HepG2 (cell line): ENCODE data around the gene PIEZO1. TPM values are rescaled to one million over a fixed set of nuclear protein-coding genes. Genes with fewer than 3 reads are reported as not detected.

Experiments
- ADNP ChIP-seq: sonication (generic); formaldehyde crosslinking; IDR thresholded peaks from 2 replicates; pipeline ENCODE4 v1.4.0; 2020; ENCODE audit warnings: missing genetic modification reagents
- AGO1 ChIP-seq: fragments of 200-400 bp; formaldehyde crosslinking; IDR thresholded peaks from 2 replicates; pipeline ENCODE4 v1.6.1; 2017; ENCODE audit warnings: mild to moderate bottlenecking, low read depth, low read length, moderate library complexity; ENCODE audit not compliant: poor library complexity, severe bottlenecking
- ELF1 ChIP-seq: sonication (generic); formaldehyde crosslinking; IDR thresholded peaks from 2 replicates; pipeline ENCODE4 v1.4.0; 2020; ENCODE audit warnings: missing genetic modification reagents
- HNRNPK ChIP-seq: fragments of 200-400 bp; formaldehyde crosslinking; IDR thresholded peaks from 2 replicates; pipeline ENCODE4 v1.6.1; 2018; ENCODE audit warnings: low read length, low read depth, moderate library complexity, mild to moderate bottlenecking; ENCODE audit not compliant: poor library complexity, severe bottlenecking
- POLR2G ChIP-seq: fragments of 200-400 bp; formaldehyde crosslinking; IDR thresholded peaks from 2 replicates; pipeline ENCODE4 v1.6.1; 2018; ENCODE audit warnings: mild to moderate bottlenecking, low read depth, low read length, moderate library complexity
- RCOR2 ChIP-seq: IDR thresholded peaks from 2 replicates; pipeline ENCODE4 v1.6.1; 2016; ENCODE audit warnings: missing biosample characterization, missing genetic modification reagents
- RORA ChIP-seq: sonication (generic); formaldehyde crosslinking; IDR thresholded peaks from 2 replicates; pipeline ENCODE4 v1.5.0; 2020; ENCODE audit warnings: mild to moderate bottlenecking, missing genetic modification reagents, moderate library complexity
- ZNF768 ChIP-seq: sonication (generic); formaldehyde crosslinking; IDR thresholded peaks from 2 replicates; pipeline ENCODE4 v1.4.0; 2020; ENCODE audit warnings: missing genetic modification reagents
- ZSCAN22 ChIP-seq: sonication (generic); formaldehyde crosslinking; IDR thresholded peaks from 2 replicates; pipeline ENCODE4 v1.4.0; 2020; ENCODE audit warnings: mild to moderate bottlenecking, missing genetic modification reagents
- polyA plus RNA-seq, 8 experiments: library from polyadenylated mRNA; depleted of rRNA in 3 of 8; stranded (reverse) in 7 of 8; unstranded in 1 of 8; fragments of >200 nt; fragmentation: Illumina TruSeq in 4 of 8; extraction: Trizol in 4 of 8; gene quantifications; 2 replicates each; pipeline versions ENCODE4 v1.2.1 to v1.2.3, GENCODE V29; 2011 to 2016; ENCODE audit warnings: low read depth in 4 of 8, missing spikeins in 1 of 8, mixed read lengths in 1 of 8; ENCODE audit not compliant: insufficient read depth in 1 of 8
- total RNA-seq, 5 experiments: library from RNA; depleted of rRNA; stranded (reverse); fragments of >200 nt; fragmentation: Illumina TruSeq; extraction: Trizol; gene quantifications; 2 replicates each; pipeline ENCODE4 v1.2.3, GENCODE V29; 2016; ENCODE audit warnings: low read depth in 1 of 5
- TF ChIP-seq, protein P1 (sequence below): sonication (generic); formaldehyde crosslinking; IDR thresholded peaks from 2 replicates; pipeline ENCODE4 v1.4.0; 2020; ENCODE audit warnings: mild to moderate bottlenecking, missing genetic modification reagents
- TF ChIP-seq, protein P2 (sequence below): sonication (generic); formaldehyde crosslinking; IDR thresholded peaks from 2 replicates; pipeline ENCODE4 v1.5.0; 2020; ENCODE audit warnings: mild to moderate bottlenecking, missing genetic modification reagents
- TF ChIP-seq, protein P3 (sequence below): sonication (generic); formaldehyde crosslinking; IDR thresholded peaks from 2 replicates; pipeline ENCODE4 v1.4.0; 2020; ENCODE audit warnings: missing genetic modification reagents
- TF ChIP-seq, protein P4 (sequence below): sonication (generic); formaldehyde crosslinking; IDR thresholded peaks from 2 replicates; pipeline ENCODE4 v1.9.0; 2022; ENCODE audit warnings: low read depth, missing genetic modification reagents

PIEZO1 gene
- total and polyA plus RNA-seq, 2 of the 13 experiments (the other 11 are each of a cell fraction or from before 2014, with no cell fraction given): 67.9 to 85.0 TPM

DNA sequence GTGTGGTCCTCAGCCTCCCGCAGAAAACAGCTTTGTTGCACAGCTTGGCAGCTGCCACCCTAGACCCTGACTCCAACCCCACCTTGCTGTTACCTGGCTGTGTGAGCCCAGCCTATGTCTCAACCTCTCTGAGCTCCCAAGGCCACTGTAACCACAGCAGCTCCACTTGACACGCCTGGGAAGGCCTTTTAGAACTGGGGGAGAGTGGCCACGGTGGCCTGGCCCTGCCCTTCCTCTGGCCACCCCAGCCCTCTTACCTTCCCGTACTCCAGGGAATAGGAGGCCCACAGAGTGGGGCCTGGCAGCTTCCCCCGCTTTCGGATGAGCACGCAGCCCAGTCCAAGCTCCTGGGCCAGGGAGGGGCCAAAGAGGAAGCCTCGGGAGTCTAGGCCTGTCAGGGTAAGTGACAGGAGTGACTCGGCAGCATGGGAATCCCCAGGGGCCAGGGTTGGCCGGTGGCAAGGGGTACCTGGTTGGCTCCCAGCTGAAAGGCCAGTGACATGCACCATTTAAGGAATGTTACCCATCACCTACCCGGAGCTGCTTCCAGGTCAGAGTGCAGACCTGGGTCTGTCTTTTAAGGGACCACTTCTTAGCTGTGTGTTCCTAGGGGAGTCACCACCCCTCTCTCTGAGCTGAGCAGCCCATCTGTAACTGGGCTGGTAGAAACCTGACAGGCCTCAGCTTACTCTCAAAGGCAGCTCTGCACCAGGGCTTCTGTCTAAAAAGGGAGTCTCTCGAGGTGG, 25.3 kb upstream of the PIEZO1 start (continued):
- TF ChIP-seq, protein P1, sequence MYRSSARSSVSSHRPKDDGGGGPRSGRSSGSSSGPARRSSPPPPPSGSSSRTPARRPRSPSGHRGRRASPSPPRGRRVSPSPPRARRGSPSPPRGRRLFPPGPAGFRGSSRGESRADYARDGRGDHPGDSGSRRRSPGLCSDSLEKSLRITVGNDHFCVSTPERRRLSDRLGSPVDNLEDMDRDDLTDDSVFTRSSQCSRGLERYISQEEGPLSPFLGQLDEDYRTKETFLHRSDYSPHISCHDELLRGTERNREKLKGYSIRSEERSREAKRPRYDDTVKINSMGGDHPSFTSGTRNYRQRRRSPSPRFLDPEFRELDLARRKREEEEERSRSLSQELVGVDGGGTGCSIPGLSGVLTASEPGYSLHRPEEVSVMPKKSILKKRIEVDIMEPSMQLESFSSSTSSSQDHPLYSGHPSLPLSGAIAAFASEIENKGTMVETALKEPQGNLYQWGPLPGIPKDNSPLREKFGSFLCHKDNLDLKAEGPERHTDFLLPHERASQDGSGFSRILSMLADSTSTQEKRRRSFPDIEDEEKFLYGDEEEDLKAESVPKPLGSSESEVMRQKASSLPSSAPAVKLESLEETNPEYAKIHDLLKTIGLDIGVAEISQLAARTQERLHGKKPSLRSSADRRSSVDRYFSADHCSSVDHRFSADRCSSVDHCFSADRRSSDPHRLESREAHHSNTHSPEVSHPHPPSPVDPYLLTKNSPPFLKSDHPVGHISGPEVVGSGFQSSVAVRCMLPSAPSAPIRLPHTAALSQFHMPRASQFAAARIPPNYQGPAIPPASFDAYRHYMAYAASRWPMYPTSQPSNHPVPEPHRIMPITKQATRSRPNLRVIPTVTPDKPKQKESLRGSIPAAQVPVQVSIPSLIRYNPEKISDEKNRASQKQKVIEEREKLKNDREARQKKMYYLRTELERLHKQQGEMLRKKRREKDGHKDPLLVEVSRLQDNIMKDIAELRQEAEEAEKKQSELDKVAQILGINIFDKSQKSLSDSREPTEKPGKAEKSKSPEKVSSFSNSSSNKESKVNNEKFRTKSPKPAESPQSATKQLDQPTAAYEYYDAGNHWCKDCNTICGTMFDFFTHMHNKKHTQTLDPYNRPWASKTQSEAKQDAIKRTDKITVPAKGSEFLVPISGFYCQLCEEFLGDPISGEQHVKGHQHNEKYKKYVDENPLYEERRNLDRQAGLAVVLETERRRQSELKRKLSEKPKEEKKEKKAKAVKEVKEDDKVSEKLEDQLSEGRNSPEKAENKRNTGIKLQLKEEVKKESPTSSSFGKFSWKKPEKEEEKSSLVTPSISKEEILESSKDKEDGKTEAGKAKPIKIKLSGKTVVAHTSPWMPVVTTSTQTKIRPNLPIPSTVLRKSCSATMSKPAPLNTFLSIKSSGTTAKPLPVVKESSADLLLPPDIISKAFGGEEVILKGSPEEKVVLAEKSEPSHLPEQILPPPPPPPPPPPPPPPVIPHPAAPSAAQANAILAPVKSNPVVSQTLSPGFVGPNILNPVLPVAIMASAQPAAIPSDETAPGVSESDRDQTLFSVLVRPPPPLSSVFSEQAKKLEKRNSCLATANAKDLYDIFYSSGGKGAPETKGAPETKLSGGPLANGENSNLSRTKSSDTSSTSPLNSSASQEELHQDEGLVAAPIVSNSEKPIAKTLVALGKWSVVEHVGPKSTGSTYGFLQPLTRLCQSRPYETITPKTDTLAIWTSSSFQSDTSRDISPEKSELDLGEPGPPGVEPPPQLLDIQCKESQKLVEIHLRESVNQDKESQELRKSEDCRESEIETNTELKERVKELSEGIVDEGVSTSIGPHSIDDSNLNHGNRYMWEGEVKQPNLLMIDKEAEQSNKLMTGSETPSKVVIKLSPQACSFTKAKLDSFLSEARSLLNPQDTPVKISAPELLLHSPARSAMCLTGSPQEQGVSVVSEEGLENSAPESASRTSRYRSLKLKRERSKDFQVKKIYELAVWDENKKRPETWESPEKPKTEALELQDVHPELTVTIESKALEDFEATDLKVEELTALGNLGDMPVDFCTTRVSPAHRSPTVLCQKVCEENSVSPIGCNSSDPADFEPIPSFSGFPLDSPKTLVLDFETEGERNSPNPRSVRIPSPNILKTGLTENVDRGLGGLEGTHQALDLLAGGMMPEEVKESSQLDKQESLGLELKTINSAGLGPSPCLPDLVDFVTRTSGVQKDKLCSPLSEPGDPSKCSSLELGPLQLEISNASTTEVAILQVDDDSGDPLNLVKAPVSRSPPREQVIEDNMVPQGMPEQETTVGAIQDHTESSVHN (CRISPR knock-in tag): 0 out of 2 replicates have a peak, but pooled peaks have one; percentile 43
- TF ChIP-seq, protein P2, sequence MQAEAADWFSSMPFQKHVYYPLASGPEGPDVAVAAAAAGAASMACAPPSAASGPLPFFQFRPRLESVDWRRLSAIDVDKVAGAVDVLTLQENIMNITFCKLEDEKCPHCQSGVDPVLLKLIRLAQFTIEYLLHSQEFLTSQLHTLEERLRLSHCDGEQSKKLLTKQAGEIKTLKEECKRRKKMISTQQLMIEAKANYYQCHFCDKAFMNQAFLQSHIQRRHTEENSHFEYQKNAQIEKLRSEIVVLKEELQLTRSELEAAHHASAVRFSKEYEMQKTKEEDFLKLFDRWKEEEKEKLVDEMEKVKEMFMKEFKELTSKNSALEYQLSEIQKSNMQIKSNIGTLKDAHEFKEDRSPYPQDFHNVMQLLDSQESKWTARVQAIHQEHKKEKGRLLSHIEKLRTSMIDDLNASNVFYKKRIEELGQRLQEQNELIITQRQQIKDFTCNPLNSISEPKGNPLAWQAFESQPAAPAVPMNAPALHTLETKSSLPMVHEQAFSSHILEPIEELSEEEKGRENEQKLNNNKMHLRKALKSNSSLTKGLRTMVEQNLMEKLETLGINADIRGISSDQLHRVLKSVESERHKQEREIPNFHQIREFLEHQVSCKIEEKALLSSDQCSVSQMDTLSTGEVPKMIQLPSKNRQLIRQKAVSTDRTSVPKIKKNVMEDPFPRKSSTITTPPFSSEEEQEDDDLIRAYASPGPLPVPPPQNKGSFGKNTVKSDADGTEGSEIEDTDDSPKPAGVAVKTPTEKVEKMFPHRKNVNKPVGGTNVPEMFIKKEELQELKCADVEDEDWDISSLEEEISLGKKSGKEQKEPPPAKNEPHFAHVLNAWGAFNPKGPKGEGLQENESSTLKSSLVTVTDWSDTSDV (CRISPR knock-in tag): 0 out of 2 replicates have a peak, but pooled peaks have one; percentile 3
- TF ChIP-seq POLR2G (0 out of 2 replicates have a peak, but pooled peaks have one; percentile 2), HNRNPK (no peak), ADNP (CRISPR knock-in tag) (0 out of 2 replicates have a peak, but pooled peaks have one; percentile 21), RORA (CRISPR knock-in tag) (no peak), ZSCAN22 (CRISPR knock-in tag) (no peak), RCOR2 (CRISPR knock-in tag) (0 out of 2 replicates have a peak, but pooled peaks have one; percentile 18), AGO1 (peak; percentile 13), ZNF768 (CRISPR knock-in tag) (peak; percentile 99), ELF1 (CRISPR knock-in tag) (no peak)
- TF ChIP-seq, protein P3, sequence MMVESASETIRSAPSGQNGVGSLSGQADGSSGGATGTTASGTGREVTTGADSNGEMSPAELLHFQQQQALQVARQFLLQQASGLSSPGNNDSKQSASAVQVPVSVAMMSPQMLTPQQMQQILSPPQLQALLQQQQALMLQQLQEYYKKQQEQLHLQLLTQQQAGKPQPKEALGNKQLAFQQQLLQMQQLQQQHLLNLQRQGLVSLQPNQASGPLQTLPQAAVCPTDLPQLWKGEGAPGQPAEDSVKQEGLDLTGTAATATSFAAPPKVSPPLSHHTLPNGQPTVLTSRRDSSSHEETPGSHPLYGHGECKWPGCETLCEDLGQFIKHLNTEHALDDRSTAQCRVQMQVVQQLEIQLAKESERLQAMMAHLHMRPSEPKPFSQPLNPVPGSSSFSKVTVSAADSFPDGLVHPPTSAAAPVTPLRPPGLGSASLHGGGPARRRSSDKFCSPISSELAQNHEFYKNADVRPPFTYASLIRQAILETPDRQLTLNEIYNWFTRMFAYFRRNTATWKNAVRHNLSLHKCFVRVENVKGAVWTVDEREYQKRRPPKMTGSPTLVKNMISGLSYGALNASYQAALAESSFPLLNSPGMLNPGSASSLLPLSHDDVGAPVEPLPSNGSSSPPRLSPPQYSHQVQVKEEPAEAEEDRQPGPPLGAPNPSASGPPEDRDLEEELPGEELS (CRISPR knock-in tag): 0 out of 2 replicates have a peak, but pooled peaks have one; percentile 9
- TF ChIP-seq, protein P4, sequence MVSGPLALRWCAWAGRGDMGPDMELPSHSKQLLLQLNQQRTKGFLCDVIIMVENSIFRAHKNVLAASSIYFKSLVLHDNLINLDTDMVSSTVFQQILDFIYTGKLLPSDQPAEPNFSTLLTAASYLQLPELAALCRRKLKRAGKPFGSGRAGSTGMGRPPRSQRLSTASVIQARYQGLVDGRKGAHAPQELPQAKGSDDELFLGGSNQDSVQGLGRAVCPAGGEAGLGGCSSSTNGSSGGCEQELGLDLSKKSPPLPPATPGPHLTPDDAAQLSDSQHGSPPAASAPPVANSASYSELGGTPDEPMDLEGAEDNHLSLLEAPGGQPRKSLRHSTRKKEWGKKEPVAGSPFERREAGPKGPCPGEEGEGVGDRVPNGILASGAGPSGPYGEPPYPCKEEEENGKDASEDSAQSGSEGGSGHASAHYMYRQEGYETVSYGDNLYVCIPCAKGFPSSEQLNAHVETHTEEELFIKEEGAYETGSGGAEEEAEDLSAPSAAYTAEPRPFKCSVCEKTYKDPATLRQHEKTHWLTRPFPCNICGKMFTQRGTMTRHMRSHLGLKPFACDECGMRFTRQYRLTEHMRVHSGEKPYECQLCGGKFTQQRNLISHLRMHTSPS (CRISPR knock-in tag): no peak
